Measurements from ENCODE around the gene DENND4A.

DENND4A gene

GRCh38 chr15:65792138-65792987 lies at the start of gene DENND4A:
Gene DENND4A, minus strand, starts transcription at chr15:65792293. Its CDS starts 35,843 bp downstream, at chr15:65756450.
- ChIA-PET CTCF (interaction anchor here (0.7 kb wide), 1 partner anchor 261 kb away, joined by 3 read pairs; no protein-coding TSS in a partner anchor), POLR2A (ENCODE audit: low non-redundant PET) (no interaction called here)
- DNase-seq (ENCODE audit: low spot score): peak; percentile 97
- peak within 1 kb of the TSS; percentile 92 for H3K27ac ChIP-seq
- TF ChIP-seq CTCF (conservative IDR thresholded peaks at IDR 0.05; ENCODE audit: low read depth): no peak

GRCh38 chr15:65841121-65841930 lies 49.2 kb upstream of the DENND4A start:
- TF ChIP-seq CTCF (conservative IDR thresholded peaks at IDR 0.05; ENCODE audit: low read depth): no peak
- ChIA-PET POLR2A (ENCODE audit: low non-redundant PET) (no interaction called here), CTCF (no interaction called here)
- H3K27ac ChIP-seq: no peak overlapping the region
- no peak for DNase-seq (ENCODE audit: low spot score)

- CTCF ChIA-PET: no interaction called here
- no peak for TF ChIP-seq CTCF (conservative IDR thresholded peaks at IDR 0.05; ENCODE audit: low read depth)
- POLR2A ChIA-PET (ENCODE audit: low non-redundant PET): no interaction called here
Measured at GRCh38 chr15:65839985-65840384, 47.9 kb upstream of the DENND4A start.

GRCh38 chr15:65839354-65839901 lies 47.3 kb upstream of the DENND4A start:
- ChIA-PET CTCF (no interaction called here), POLR2A (ENCODE audit: low non-redundant PET) (no interaction called here)
- TF ChIP-seq CTCF (conservative IDR thresholded peaks at IDR 0.05; ENCODE audit: low read depth): no peak
- no peak for DNase-seq (ENCODE audit: low spot score)
- no peak overlapping the region for H3K27ac ChIP-seq

More at GRCh38 chr15:65839985-65840384, 47.9 kb upstream of the DENND4A start:
- no peak overlapping the region for H3K27ac ChIP-seq
- no peak for DNase-seq (ENCODE audit: low spot score)

GRCh38 chr15:65837301-65838294 lies 45.5 kb upstream of the DENND4A start:
- CTCF ChIA-PET: no interaction called here
- no peak overlapping the region for H3K27ac ChIP-seq
- no peak for DNase-seq (ENCODE audit: low spot score)
- POLR2A ChIA-PET (ENCODE audit: low non-redundant PET): interaction anchor here (0.7 kb wide), 2 partner anchors 9 to 31 kb away, joined by 3 to 6 read pairs; no protein-coding TSS in a partner anchor
- no peak for TF ChIP-seq CTCF (conservative IDR thresholded peaks at IDR 0.05; ENCODE audit: low read depth)
